Stomach (tissue), 4 donors: ENCODE results near the gene GABBR2.

Experiments
- CTCF ChIP-seq, 7 experiments: fragments of 450-650 bp in 4 of 7; fragments of 200-600 bp in 3 of 7; sonication (generic) in 3 of 7; IDR thresholded peaks; one replicate each; pipeline ENCODE4 v1.5.1; 2016 to 2019; ENCODE audit warnings: antibody characterized with exemption in 7 of 7, control low read depth in 2 of 7, mild to moderate bottlenecking in 1 of 7
- EP300 ChIP-seq: sonication (generic); formaldehyde crosslinking; IDR thresholded peaks from one replicate; pipeline ENCODE4 v1.6.1; 2017; ENCODE audit warnings: antibody characterized with exemption
- POLR2A ChIP-seq, 4 donors: fragments of 450-650 bp; IDR thresholded peaks; one replicate each; pipeline ENCODE4 v1.6.1; 2016; ENCODE audit warnings: antibody characterized with exemption in 4 of 4, control low read depth in 2 of 4, mild to moderate bottlenecking in 1 of 4, moderate library complexity in 1 of 4

GRCh38 chr9:98370300-98370975 is 338.3 kb downstream of the GABBR2 start:
- TF ChIP-seq CTCF (IDR thresholded peaks at IDR 0.05): no peak
- no peak for TF ChIP-seq EP300
- TF ChIP-seq POLR2A (IDR thresholded peaks at IDR 0.05): no peak
